Osteocyte (in vitro differentiated cells): ENCODE results near the gene SELENOH. TPM values are rescaled to one million over a fixed set of nuclear protein-coding genes. Genes with fewer than 3 reads are reported as not detected.
A peak's percentile ranks its signal among the peaks of the same experiment; 100 is the strongest.

Source experiments
- DNase-seq: peaks from one replicate; pipeline ENCODE4 v3.0.0; 2021; ENCODE audit warnings: mixed read lengths; ENCODE audit not compliant: unreplicated experiment; ENCODE audit errors: extremely low spot score
- H3K27ac Mint-ChIP-seq: one replicate; pipeline ENCODE4 v1.8.0; 2021; ENCODE audit warnings: mild to moderate bottlenecking, mixed read lengths; ENCODE audit not compliant: unreplicated experiment
- H3K27me3 Mint-ChIP-seq: one replicate; pipeline ENCODE4 v1.8.0; 2021; ENCODE audit warnings: mixed read lengths; ENCODE audit not compliant: unreplicated experiment
- H3K36me3 Mint-ChIP-seq: one replicate; pipeline ENCODE4 v1.8.0; 2021; ENCODE audit warnings: mixed read lengths; ENCODE audit not compliant: unreplicated experiment
- H3K4me1 Mint-ChIP-seq: one replicate; pipeline ENCODE4 v1.8.0; 2021; ENCODE audit warnings: mixed read lengths; ENCODE audit not compliant: unreplicated experiment
- H3K4me3 Mint-ChIP-seq: one replicate; pipeline ENCODE4 v1.8.0; 2021; ENCODE audit warnings: mild to moderate bottlenecking, moderate library complexity, mixed read lengths; ENCODE audit not compliant: unreplicated experiment
- H3K9me3 Mint-ChIP-seq: one replicate; pipeline ENCODE4 v1.8.0; 2021; ENCODE audit warnings: mixed read lengths; ENCODE audit not compliant: unreplicated experiment
- total RNA-seq: library from RNA; stranded (reverse); gene quantifications from 2 replicates; pipeline ENCODE4 v1.2.1, GENCODE V29; 2021
- TF ChIP-seq, protein P1 (sequence below): fragments of 200-600 bp; sonication (generic); IDR thresholded peaks from 2 replicates; pipeline ENCODE4 v1.5.0; 2021; ENCODE audit warnings: antibody characterized with exemption, mild to moderate bottlenecking, moderate library complexity

Gene SELENOH
- total RNA-seq, 1 donor from 2014 or later: 103 TPM

DNA sequence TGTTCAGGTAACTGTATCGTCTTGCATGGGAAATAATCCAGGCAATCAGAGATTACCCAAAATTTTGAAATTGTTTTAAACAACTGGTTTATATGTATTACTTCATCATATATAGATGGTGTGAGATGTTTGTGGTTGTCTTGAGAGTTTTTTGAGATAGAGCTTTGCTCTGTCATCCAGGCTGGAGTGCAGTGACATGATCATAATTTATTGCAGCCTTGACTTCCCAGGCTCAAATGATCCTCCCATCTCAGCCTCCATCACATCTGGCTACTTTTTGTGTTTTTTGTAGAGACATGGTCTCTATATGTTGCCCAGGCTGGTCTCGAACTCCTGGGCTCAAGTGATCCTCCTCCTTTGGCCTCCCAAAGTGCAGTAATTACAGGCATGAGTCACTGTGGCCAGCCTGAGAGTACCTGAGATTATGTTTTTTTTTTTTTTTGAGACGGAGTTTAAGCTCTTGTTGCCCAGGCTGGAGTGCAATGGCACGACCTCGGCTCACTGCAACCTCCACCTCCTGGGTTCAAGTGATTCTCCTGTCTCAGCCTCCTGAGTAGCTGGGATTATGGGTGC is 31.8 kb downstream of the SELENOH start:
- no peaks in the 10 kb centered on the region for H3K27me3 Mint-ChIP-seq
- H3K4me3 Mint-ChIP-seq: no peak overlapping the region
- H3K9me3 Mint-ChIP-seq: no peaks in the 10 kb centered on the region
- TF ChIP-seq, protein P1, sequence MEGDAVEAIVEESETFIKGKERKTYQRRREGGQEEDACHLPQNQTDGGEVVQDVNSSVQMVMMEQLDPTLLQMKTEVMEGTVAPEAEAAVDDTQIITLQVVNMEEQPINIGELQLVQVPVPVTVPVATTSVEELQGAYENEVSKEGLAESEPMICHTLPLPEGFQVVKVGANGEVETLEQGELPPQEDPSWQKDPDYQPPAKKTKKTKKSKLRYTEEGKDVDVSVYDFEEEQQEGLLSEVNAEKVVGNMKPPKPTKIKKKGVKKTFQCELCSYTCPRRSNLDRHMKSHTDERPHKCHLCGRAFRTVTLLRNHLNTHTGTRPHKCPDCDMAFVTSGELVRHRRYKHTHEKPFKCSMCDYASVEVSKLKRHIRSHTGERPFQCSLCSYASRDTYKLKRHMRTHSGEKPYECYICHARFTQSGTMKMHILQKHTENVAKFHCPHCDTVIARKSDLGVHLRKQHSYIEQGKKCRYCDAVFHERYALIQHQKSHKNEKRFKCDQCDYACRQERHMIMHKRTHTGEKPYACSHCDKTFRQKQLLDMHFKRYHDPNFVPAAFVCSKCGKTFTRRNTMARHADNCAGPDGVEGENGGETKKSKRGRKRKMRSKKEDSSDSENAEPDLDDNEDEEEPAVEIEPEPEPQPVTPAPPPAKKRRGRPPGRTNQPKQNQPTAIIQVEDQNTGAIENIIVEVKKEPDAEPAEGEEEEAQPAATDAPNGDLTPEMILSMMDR: no peak
- H3K4me1 Mint-ChIP-seq: peaks cover 70% of the 10 kb centered on the region
- peaks cover 11% of the 10 kb centered on the region for H3K36me3 Mint-ChIP-seq
- peak overlapping the region; percentile 51 for H3K27ac Mint-ChIP-seq
- no peak for DNase-seq

DNA sequence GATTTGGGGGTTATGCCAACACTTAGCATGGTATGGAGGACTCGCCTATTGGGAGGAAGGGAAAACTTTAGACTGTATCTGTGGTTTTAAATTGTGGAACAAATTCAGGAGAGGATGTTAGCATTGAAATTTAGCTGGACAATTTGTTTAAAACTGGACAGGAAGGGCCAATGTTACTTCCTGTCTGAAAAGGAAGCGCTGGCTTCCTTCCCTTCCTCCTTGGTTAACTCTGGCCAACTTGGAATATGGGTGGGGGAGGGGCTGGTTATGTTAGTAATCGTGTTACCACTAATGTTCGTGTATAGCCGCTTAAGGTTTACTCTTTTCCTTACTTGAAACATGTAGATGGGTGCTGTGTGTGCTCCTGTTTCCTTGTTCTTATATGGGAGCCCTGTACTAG is 34.2 kb downstream of the SELENOH start:
- H3K9me3 Mint-ChIP-seq: no peaks in the 10 kb centered on the region
- H3K4me1 Mint-ChIP-seq: peaks cover 87% of the 10 kb centered on the region
- DNase-seq: no peak
- H3K27ac Mint-ChIP-seq: peak overlapping the region; percentile 95
- H3K27me3 Mint-ChIP-seq: no peaks in the 10 kb centered on the region
- H3K36me3 Mint-ChIP-seq: peaks cover 5% of the 10 kb centered on the region
- peak overlapping the region; percentile 35 for H3K4me3 Mint-ChIP-seq
- TF ChIP-seq, protein P1: no peak

DNA sequence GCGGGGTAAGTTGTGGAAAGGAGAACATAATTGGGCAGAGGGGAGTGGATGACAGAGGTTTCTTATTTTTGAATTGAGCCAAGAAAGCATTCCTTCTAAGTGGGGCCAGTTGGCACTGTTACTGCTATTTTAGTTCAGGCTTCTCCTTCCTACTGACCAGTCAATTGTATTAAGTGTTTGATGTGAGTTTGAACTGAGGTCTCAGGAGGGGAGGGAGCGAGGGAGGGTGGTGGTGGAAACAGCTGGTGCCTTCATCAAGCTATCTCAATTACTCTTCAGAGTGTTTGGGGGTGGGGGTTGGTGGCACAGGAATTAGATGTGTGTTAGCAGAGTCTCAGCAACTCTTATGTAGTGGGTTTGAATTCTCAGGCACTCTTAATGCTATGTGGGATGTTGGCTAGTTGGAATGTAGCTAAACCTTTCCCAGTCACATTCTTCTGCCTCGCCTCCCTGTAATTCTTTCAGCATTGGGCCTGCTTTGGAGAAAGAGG is 34.8 kb downstream of the SELENOH start:
- H3K4me3 Mint-ChIP-seq: peak overlapping the region; percentile 35
- H3K36me3 Mint-ChIP-seq: peaks cover 5% of the 10 kb centered on the region
- DNase-seq: no peak
- H3K27me3 Mint-ChIP-seq: no peaks in the 10 kb centered on the region
- peaks cover 90% of the 10 kb centered on the region for H3K4me1 Mint-ChIP-seq
- TF ChIP-seq, protein P1: no peak
- H3K9me3 Mint-ChIP-seq: no peaks in the 10 kb centered on the region
- peak overlapping the region; percentile 95 for H3K27ac Mint-ChIP-seq

DNA sequence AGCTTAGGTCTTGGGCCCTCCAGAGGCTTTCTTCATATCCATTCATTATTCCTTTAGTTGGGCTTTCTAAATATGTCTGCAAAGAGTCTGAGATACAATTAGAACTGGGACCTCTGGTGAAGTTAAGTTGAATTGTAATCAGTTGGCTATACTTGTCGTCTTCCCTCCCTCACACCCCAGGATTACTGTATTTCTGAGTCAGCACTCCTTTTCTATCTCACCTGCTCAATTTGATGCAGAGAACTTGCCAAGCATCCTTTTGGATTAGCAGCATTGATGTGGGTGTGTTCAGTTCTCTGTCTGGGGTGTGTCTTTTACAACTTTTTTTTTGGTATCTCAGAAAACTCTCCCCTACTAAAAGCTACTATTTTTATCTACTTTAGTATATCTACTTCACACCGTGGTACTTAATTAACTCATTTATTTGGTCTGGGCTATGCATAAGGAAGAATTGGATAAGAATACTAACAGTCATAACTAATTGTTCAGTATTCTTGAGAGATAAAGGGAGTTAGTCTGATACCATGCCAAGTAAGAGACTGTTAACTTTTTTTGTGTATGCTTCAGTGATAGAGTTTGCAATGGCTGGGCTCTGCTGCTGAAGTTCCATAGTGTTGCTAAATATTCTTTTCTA is 35.4 kb downstream of the SELENOH start:
- Mint-ChIP-seq H3K27ac (peak overlapping the region; percentile 95), H3K9me3 (no peaks in the 10 kb centered on the region), H3K36me3 (peaks cover 6% of the 10 kb centered on the region), H3K4me1 (peaks cover 92% of the 10 kb centered on the region), H3K27me3 (no peaks in the 10 kb centered on the region), H3K4me3 (no peak overlapping the region)
- TF ChIP-seq, protein P1: no peak
- no peak for DNase-seq

DNA sequence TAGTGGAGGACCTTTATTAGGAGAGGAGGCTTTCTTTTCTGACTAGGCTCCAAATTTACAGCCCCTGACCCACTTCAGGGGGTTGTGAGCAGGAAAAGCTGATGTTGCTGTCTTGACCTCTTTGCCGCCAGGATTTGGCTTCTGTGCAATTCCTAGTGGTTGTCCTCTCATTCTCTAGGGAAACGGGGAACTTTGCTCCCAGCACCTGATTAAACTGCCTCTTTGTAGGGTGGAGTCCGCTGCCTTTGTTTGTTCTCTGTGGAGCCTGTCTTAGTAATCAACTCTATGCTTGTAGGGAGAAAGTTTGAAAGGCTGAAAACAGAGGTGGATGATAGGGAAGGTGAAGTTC is 36.7 kb downstream of the SELENOH start:
- H3K36me3 Mint-ChIP-seq: peaks cover 4% of the 10 kb centered on the region
- no peak for DNase-seq
- H3K4me1 Mint-ChIP-seq: peaks cover 87% of the 10 kb centered on the region
- TF ChIP-seq, protein P1: no peak
- no peaks in the 10 kb centered on the region for H3K27me3 Mint-ChIP-seq
- peak overlapping the region; percentile 62 for H3K4me3 Mint-ChIP-seq
- H3K27ac Mint-ChIP-seq: peak overlapping the region; percentile 95
- no peaks in the 10 kb centered on the region for H3K9me3 Mint-ChIP-seq
